Endothelial cell of umbilical vein (primary cell): ENCODE measurements around the gene THNSL1.

Experiments
- CTCF ChIP-seq, 2 donors: IDR thresholded peaks; 1 replicate in 1 of 2; 2 replicates in 1 of 2; pipeline ENCODE4 v1.5.1; 2011; ENCODE audit warnings: low read length in 2 of 2, mild to moderate bottlenecking in 2 of 2, moderate library complexity in 2 of 2, control low read depth in 1 of 2, inconsistent platforms in 1 of 2, low read depth in 1 of 2; ENCODE audit not compliant: insufficient read depth in 1 of 2; ENCODE audit errors: extremely low read depth in 1 of 2
- MAX ChIP-seq: IDR thresholded peaks from 2 replicates; pipeline ENCODE4 v1.6.1; 2011; ENCODE audit not compliant: insufficient read depth, insufficient read length
- POLR2AphosphoS5 ChIP-seq: IDR thresholded peaks from 2 replicates; pipeline ENCODE4 v1.6.1; 2012; ENCODE audit warnings: low read depth, mild to moderate bottlenecking, control low read depth, low read length, moderate library complexity; ENCODE audit not compliant: insufficient read depth

GRCh38 chr10:25028711-25029110, 12.3 kb downstream of the THNSL1 start:
- TF ChIP-seq POLR2AphosphoS5 (no peak), CTCF (IDR thresholded peaks at IDR 0.05; ENCODE audit: extremely low read depth in 1 of 2, insufficient read depth in 1 of 2, low read depth in 1 of 2, low read length in 2 of 2) (no peak), MAX (no peak)
